Urothelium cell line (cell line): Measurements from ENCODE around the gene HTRA2.
A peak's percentile ranks its signal among the peaks of the same experiment; 100 is the strongest.
"Not testable (repeated sequence)": the region's sequence is repeated elsewhere in the genome, so short reads cannot be mapped to it uniquely, and the experiment has no call there.

Experiments used
- DNase-seq: peaks from one replicate; pipeline ENCODE4 v3.0.0; 2011; ENCODE audit warnings: low spot score, mixed read lengths
- FAIRE-seq: peaks from 2 replicates; lab custom pipeline; 2011; peaks lifted over from hg19 to GRCh38; lab: Jason Lieb, UNC

HTRA2 gene

GRCh38 chr2:74556831-74557370 is 27.2 kb downstream of the HTRA2 start:
- DNase-seq (no peak), FAIRE-seq (no peak)

- DNase-seq (no peak), FAIRE-seq (no peak)
Observed at GRCh38 chr2:74558284-74559230, 28.8 kb downstream of the HTRA2 start.

- FAIRE-seq (peak; percentile 5), DNase-seq (no peak)
Observed at GRCh38 chr2:74559912-74560311, 30.2 kb downstream of the HTRA2 start.

GRCh38 chr2:74560591-74560990 is 30.9 kb downstream of the HTRA2 start:
- FAIRE-seq (peak; percentile 89), DNase-seq (peak; percentile 77)

GRCh38 chr2:74561022-74561421 is 31.3 kb downstream of the HTRA2 start:
- DNase-seq, FAIRE-seq: not testable (repeated sequence)

GRCh38 chr2:74562126-74562775 is 32.5 kb downstream of the HTRA2 start:
- no peak for DNase-seq
- peak; percentile 74 for FAIRE-seq

GRCh38 chr2:74564222-74564621 is 34.5 kb downstream of the HTRA2 start:
- no peak for FAIRE-seq

GRCh38 chr2:74566076-74566753 is 36.5 kb downstream of the HTRA2 start:
- FAIRE-seq, result no peak

More at GRCh38 chr2:74564222-74564621, 34.5 kb downstream of the HTRA2 start:
- DNase-seq, result no peak

GRCh38 chr2:74566754-74567085 is 37.0 kb downstream of the HTRA2 start:
- no peak for DNase-seq
- no peak for FAIRE-seq

More at GRCh38 chr2:74566076-74566753, 36.5 kb downstream of the HTRA2 start:
- DNase-seq, result no peak

GRCh38 chr2:74567881-74568280 is 38.1 kb downstream of the HTRA2 start:
- DNase-seq, result no peak
- FAIRE-seq, result no peak

- FAIRE-seq (no peak), DNase-seq (no peak)
Observed at GRCh38 chr2:74569686-74570085, 40.0 kb downstream of the HTRA2 start.

- DNase-seq (no peak), FAIRE-seq (no peak)
Observed at GRCh38 chr2:74571058-74571457, 41.3 kb downstream of the HTRA2 start.

GRCh38 chr2:74572178-74572925 is 42.6 kb downstream of the HTRA2 start:
- FAIRE-seq (no peak), DNase-seq (no peak)

- DNase-seq, result peak; percentile 84
Observed at GRCh38 chr2:74573747-74574562, 44.2 kb downstream of the HTRA2 start.

GRCh38 chr2:74575320-74575719 is 45.6 kb downstream of the HTRA2 start:
- no peak for DNase-seq
- no peak for FAIRE-seq

More at GRCh38 chr2:74573747-74574562, 44.2 kb downstream of the HTRA2 start:
- no peak for FAIRE-seq

- DNase-seq (no peak), FAIRE-seq (no peak)
Observed at GRCh38 chr2:74576211-74576862, 46.6 kb downstream of the HTRA2 start.

GRCh38 chr2:74576863-74577229 is 47.1 kb downstream of the HTRA2 start:
- no peak for DNase-seq
- no peak for FAIRE-seq

- DNase-seq (no peak), FAIRE-seq (no peak)
Observed at GRCh38 chr2:74577448-74577847, 47.7 kb downstream of the HTRA2 start.

- FAIRE-seq, result no peak
Observed at GRCh38 chr2:74578408-74578807, 48.7 kb downstream of the HTRA2 start.

More at GRCh38 chr2:74578408-74578807, 48.7 kb downstream of the HTRA2 start:
- no peak for DNase-seq
